GM06990 (cell line): ENCODE data around the gene SLC37A2.
A peak's percentile ranks its signal among the peaks of the same experiment; 100 is the strongest.

Experiments
- DNase-seq: peaks from one replicate; pipeline ENCODE4 v3.0.0-alpha.2; 2011; ENCODE audit not compliant: insufficient read length; ENCODE audit errors: extremely low read depth
- H3K27me3 ChIP-seq: replicated peaks from 2 replicates; pipeline ENCODE4 v1.6.0; 2011; ENCODE audit warnings: low read length; ENCODE audit not compliant: control insufficient read depth, insufficient read depth
- H3K36me3 ChIP-seq: 2 replicates; pipeline ENCODE4 v1.5.1; 2011; ENCODE audit warnings: low read length; ENCODE audit not compliant: control insufficient read depth, insufficient read depth
- H3K4me3 ChIP-seq: replicated peaks from 2 replicates; pipeline ENCODE4 v1.5.1; 2011; ENCODE audit warnings: low read depth, mild to moderate bottlenecking, control low read depth, low read length
- TF ChIP-seq, protein P1 (sequence below): IDR thresholded peaks from 2 replicates; pipeline ENCODE4 v1.5.1; 2011; ENCODE audit warnings: low read length, control low read depth, mild to moderate bottlenecking, inconsistent platforms; ENCODE audit not compliant: insufficient read depth, poor library complexity, severe bottlenecking

SLC37A2 gene

DNA sequence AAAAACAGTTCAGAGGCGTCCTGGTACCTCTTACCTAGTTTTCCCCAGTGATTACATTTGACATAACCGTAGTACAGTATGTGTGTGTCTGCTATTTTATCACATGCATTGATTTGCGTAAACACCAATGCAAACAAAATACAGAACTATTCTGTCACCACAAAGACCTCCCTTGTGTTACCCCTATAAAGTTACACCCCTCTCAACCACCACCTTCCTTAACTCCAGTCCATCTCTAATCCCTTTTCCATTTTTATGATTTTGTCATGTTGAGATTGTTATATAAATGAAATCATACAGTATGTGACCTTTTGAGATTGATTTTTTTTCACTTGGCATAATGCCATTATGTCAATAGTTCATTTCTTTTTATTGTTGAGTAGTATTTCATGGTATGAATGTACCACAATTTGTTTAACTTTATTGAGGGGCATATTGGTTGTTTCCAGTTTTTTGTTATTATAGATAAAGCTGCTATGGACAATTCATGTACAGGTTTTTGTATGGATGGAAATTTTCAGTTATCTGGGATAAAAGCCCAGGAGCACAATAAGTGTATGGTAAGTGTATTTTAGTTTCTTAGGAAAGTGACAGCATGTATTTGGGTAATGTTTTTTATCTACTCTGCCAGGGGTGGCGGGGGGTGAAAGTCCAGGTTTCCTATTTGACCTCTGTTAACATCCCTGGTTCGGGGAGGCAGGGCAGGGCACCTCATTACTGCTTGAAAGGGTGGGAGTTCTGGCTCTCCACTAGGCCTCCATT lies 6.0 kb upstream of the SLC37A2 start:
- H3K27me3 ChIP-seq, result no peaks in the 10 kb centered on the region
- H3K4me3 ChIP-seq, result no peak overlapping the region
- DNase-seq, result no peak
- TF ChIP-seq, protein P1, sequence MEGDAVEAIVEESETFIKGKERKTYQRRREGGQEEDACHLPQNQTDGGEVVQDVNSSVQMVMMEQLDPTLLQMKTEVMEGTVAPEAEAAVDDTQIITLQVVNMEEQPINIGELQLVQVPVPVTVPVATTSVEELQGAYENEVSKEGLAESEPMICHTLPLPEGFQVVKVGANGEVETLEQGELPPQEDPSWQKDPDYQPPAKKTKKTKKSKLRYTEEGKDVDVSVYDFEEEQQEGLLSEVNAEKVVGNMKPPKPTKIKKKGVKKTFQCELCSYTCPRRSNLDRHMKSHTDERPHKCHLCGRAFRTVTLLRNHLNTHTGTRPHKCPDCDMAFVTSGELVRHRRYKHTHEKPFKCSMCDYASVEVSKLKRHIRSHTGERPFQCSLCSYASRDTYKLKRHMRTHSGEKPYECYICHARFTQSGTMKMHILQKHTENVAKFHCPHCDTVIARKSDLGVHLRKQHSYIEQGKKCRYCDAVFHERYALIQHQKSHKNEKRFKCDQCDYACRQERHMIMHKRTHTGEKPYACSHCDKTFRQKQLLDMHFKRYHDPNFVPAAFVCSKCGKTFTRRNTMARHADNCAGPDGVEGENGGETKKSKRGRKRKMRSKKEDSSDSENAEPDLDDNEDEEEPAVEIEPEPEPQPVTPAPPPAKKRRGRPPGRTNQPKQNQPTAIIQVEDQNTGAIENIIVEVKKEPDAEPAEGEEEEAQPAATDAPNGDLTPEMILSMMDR, result no peak
- no peaks in the 10 kb centered on the region for H3K36me3 ChIP-seq

DNA sequence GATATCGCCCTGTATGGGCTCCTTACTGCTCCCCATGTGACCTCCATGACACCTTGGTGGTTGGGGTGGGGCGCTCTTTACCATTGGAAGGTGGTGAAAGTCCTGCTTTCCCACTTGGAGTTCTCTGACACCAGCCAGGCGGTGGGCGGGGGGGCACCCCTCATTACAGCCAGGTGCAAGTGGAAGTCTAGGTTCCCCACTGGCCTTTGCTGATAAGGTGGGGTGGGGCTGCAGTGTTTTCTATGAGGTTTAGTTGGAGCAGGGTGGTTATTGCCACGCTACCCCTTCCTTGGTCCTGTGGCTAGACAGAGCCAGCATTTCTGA lies 5.5 kb upstream of the SLC37A2 start:
- no peak for DNase-seq
- H3K36me3 ChIP-seq, result no peaks in the 10 kb centered on the region
- TF ChIP-seq, protein P1, result no peak
- no peak overlapping the region for H3K4me3 ChIP-seq
- no peaks in the 10 kb centered on the region for H3K27me3 ChIP-seq

DNA sequence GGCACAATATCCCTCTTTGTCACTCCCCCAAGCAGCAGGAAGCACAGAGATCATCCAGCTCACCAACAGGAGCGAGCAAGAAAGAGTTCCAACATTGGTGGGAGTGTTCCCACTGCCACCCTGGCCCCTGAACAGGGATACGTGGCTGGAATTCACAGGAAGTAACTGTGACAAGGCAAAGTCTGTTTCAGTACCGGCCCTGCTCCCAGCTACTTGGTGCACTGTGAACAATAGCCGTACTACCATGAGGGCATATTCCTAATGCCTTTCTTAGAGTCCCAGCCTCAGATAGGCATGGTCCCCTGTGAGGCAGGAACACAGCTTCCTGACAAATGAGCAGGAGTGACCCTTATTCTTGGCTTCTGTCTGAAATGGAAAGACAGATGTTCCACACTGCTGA lies 1.8 kb upstream of the SLC37A2 start:
- Histone ChIP-seq H3K4me3 (no peak overlapping the region), H3K36me3 (no peaks in the 10 kb centered on the region), H3K27me3 (no peaks in the 10 kb centered on the region)
- no peak for DNase-seq
- TF ChIP-seq, protein P1, result no peak

DNA sequence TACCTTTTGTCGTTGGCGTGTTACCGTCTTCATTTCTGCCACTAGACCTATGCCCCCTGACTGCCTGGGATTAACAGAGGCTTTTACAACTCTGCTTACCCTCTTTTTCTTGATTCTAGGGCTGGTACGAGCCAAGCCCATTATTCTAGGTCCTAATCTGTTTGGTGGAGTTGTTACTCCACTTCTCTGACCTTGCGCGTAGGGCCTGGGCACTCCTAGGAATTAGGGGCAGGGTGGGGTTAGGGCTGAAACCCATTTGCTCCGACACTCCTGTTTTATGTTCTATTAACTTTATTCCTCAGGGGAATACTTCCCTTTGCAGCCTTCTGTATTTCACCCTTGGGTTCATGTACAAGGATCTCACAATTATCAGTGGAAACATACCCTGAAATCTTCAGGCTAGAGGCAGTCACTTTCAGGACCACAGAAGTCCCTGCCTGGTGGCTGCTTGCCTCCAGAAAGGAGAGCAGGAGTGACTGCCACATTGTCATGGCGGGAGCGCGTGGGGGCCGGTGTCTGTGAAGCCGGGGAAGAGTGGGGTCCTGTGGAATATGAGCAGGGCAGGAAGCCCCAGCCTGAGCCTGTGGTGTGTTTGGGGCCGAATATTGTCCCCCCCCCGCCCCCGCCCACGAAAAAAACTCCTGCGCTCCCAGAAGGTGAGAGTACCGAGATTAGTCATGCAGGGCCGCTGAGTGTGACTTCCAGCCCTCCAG lies 731 bp upstream of the SLC37A2 start:
- no peaks in the 10 kb centered on the region for H3K27me3 ChIP-seq
- no peaks in the 10 kb centered on the region for H3K36me3 ChIP-seq
- H3K4me3 ChIP-seq, result peak overlapping the region; percentile 66
- DNase-seq, result no peak
- TF ChIP-seq, protein P1, result no peak

DNA sequence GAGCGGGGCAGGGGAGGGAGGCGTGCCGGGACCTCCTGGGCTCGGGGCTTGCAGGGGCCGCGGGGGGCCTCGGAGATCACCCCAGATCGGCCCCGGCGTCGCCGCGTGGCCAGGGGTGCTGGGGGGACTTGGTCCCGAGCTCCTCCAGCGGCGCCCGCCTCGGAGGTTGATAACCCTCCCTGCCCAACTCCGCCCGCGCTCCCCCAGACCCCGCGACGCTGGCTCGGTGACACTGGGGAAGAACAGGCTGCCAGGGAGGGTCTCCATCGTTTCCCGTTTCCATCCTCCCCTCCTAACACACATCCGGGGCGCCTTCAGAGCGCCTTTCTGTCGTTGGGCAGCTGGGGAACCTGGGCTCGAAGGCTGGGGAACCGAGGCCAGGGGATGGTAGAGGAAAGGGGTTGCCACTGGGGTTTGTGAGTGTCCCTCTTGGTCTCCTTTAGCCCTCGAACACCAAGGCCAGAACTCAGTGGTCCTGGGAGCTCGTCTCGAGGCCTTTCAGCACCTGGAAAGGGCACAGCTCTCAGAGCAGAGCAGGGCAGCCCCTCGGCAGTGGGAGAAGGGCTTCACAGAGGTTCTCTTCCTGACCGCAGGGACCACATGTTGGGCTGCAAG lies 431 bp downstream of the SLC37A2 start:
- TF ChIP-seq, protein P1, result no peak
- no peak for DNase-seq
- H3K27me3 ChIP-seq, result no peaks in the 10 kb centered on the region
- H3K36me3 ChIP-seq, result no peaks in the 10 kb centered on the region
- peak overlapping the region; percentile 66 for H3K4me3 ChIP-seq
